Esophagus squamous epithelium (tissue), 5 donors: ENCODE measurements around the gene KLF16. TPM values are rescaled to one million over a fixed set of nuclear protein-coding genes. Genes with fewer than 3 reads are reported as not detected.

Experiments
- DNase-seq: peaks from one replicate; lab custom pipeline; 2025; lab: John Stamatoyannopoulos, UW
- H3K27ac ChIP-seq, 4 donors: fragments of 200-600 bp; sonication (generic); one replicate each; pipeline ENCODE4 v1.5.1; 2016 to 2019; ENCODE audit warnings: mild to moderate bottlenecking in 1 of 4
- H3K27me3 ChIP-seq, 4 donors: fragments of 200-600 bp; sonication (generic); 1 replicate in 3 of 4; 2 replicates in 1 of 4; pipeline versions ENCODE4 v1.5.1 to v1.6.0; 2017 to 2021; ENCODE audit warnings: antibody characterized with exemption in 1 of 4
- H3K36me3 ChIP-seq, 3 donors: fragments of 200-600 bp; sonication (generic); one replicate each; pipeline ENCODE4 v1.5.1; 2016 to 2019
- H3K4me1 ChIP-seq, 3 donors: fragments of 200-600 bp; sonication (generic); one replicate each; pipeline ENCODE4 v1.5.1; 2017 to 2019
- H3K4me3 ChIP-seq, 4 donors: fragments of 200-600 bp; sonication (generic); 1 replicate in 3 of 4; 2 replicates in 1 of 4; pipeline ENCODE4 v1.5.1; 2016 to 2019; ENCODE audit warnings: mild to moderate bottlenecking in 2 of 4, moderate library complexity in 1 of 4
- H3K9me3 ChIP-seq, 3 donors: fragments of 200-600 bp; sonication (generic); one replicate each; pipeline ENCODE4 v1.5.1; 2016 to 2019
- POLR2A ChIP-seq, 4 donors: fragments of 450-650 bp; IDR thresholded peaks; one replicate each; pipeline ENCODE4 v1.6.1; 2017; ENCODE audit warnings: antibody characterized with exemption in 4 of 4, mild to moderate bottlenecking in 4 of 4, moderate library complexity in 3 of 4
- WGBS, 2 donors: methylation state at CpG; one replicate each; pipeline ENCODE4 v1.1.5; 2018; 5-methylcytosine and 5-hydroxymethylcytosine counted together
- intact Hi-C: fragments of 100-400 bp; cut with DNase I; formaldehyde crosslinking; loops from one replicate; pipeline ENCODE4 v1.15.0; 2022
- total RNA-seq, 4 donors: library from RNA; depleted of rRNA; stranded (reverse); fragments of >200 nt; gene quantifications; one replicate each; pipeline ENCODE4 v1.1.0, GENCODE V29; 2016
- TF ChIP-seq, protein P1 (sequence below), 6 experiments: fragments of 450-650 bp in 4 of 6; fragments of 200-600 bp in 2 of 6; sonication (generic) in 2 of 6; IDR thresholded peaks; one replicate each; pipeline ENCODE4 v1.5.1; 2016 to 2019; ENCODE audit warnings: antibody characterized with exemption in 6 of 6, mild to moderate bottlenecking in 4 of 6, moderate library complexity in 4 of 6
- donor health status: DM: yes; HTN: yes; CAD: no.

The KLF16 gene
- total RNA-seq, 4 donors from 2014 or later = 8.3 to 13.5 (median 9.1) TPM

DNA sequence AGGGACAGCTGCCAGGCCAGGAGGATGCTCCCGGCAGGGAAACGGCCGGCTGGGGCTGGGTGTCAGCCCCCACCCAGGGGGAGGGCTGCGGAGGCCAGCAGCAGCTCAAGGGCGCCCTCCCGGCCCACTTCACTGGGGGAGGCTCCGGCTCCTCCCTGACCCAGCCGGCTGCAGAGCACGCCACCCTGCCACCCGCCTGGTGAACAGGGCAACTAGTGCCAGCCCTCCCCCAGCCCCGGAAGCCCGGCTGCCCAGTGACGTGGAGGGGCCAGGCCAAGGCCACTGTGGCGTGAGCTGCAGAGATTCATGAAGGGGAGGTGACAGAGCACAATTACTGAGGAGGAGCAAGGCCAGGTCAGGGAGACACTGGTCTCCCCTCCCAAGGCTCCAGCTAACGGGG is 29.8 kb downstream of the KLF16 start:
- peaks cover 0 to 53% (median 0%) of the 10 kb centered on the region in 3 donors for H3K36me3 ChIP-seq
- intact Hi-C loops = no loop called here
- no peak for TF ChIP-seq POLR2A (IDR thresholded peaks at IDR 0.05)
- TF ChIP-seq, protein P1, sequence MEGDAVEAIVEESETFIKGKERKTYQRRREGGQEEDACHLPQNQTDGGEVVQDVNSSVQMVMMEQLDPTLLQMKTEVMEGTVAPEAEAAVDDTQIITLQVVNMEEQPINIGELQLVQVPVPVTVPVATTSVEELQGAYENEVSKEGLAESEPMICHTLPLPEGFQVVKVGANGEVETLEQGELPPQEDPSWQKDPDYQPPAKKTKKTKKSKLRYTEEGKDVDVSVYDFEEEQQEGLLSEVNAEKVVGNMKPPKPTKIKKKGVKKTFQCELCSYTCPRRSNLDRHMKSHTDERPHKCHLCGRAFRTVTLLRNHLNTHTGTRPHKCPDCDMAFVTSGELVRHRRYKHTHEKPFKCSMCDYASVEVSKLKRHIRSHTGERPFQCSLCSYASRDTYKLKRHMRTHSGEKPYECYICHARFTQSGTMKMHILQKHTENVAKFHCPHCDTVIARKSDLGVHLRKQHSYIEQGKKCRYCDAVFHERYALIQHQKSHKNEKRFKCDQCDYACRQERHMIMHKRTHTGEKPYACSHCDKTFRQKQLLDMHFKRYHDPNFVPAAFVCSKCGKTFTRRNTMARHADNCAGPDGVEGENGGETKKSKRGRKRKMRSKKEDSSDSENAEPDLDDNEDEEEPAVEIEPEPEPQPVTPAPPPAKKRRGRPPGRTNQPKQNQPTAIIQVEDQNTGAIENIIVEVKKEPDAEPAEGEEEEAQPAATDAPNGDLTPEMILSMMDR (IDR thresholded peaks at IDR 0.05) = no peak
- no peak overlapping the region for H3K4me3 ChIP-seq
- H3K27me3 ChIP-seq = no peaks in the 10 kb centered on the region
- no peak for DNase-seq
- WGBS, 2 donors = no CpG with 5 or more reads among the region's 15 CpGs
- no peak overlapping the region for H3K27ac ChIP-seq
- H3K4me1 ChIP-seq = peaks cover 9 to 50% (median 9%) of the 10 kb centered on the region in 3 donors
- H3K9me3 ChIP-seq = no peaks in the 10 kb centered on the region

DNA sequence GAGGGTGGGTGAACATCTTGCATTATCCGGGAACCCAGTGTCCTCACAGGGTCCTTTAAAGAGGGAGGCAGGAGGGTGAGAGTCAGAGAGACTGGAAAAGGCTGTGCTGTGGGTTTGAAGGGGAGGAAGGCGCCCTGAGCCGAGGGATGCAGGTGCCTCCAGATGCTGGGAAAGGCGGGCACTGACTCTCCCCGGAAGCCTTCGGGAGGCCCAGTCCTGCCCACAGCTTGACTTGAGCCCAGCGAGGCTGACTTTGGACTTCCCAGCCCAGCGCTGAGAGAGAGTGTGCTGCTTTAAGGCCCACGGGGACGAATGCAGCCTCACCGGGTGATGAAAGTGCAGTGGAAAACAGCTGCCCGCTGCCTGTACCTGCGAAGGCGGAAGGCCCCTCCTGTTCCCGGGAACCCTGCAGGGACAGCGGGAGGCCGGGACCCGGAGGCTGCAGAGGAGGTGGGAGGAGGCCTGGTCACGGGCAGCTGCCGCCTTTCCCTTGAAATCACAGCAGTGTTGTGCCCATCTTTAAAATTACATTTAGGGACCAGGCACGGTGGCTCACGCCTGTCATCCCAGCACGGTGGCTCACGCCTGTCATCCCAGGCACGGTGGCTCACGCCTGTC is 31.2 kb downstream of the KLF16 start:
- WGBS, 2 donors = 73 to 87% methylated on average over 9 to 15 of the region's 26 CpGs
- no peak overlapping the region for H3K27ac ChIP-seq
- H3K36me3 ChIP-seq = peaks cover 0 to 63% (median 11%) of the 10 kb centered on the region in 3 donors

DNA sequence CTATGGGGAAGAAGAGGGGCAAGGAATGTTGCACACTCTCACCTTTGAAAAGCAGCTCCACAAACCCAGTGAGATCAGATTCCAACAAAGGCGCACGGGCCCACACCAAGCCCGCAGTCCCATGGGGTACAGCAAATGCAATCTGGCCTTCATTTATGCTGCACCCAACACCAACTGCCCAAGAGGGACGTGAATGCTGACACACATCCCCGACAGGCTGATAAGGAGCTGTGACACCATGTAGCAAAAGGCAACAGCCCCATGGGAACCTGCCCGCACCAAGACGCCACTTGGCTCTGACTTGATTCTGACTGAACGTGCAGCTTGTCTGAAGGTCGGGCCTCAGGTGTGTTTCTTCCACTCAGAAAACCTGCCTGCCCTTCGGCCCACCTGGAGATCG is 32.4 kb downstream of the KLF16 start:
- no peaks in the 10 kb centered on the region for H3K9me3 ChIP-seq
- intact Hi-C loops = no loop called here
- H3K27me3 ChIP-seq = no peaks in the 10 kb centered on the region
- TF ChIP-seq POLR2A (IDR thresholded peaks at IDR 0.05) = no peak
- TF ChIP-seq, protein P1 (IDR thresholded peaks at IDR 0.05) = no peak
- WGBS, 2 donors = 85 to 94% methylated on average over 7 to 11 of the region's 11 CpGs
- peaks cover 0 to 34% (median 4%) of the 10 kb centered on the region in 3 donors for H3K4me1 ChIP-seq
- no peak overlapping the region for H3K27ac ChIP-seq
- H3K4me3 ChIP-seq = no peak overlapping the region
- peaks cover 5 to 75% (median 11%) of the 10 kb centered on the region in 3 donors for H3K36me3 ChIP-seq
- DNase-seq = no peak

More for the DNA sequence above, 31.2 kb downstream of the KLF16 start:
- intact Hi-C loops = no loop called here
- TF ChIP-seq POLR2A (IDR thresholded peaks at IDR 0.05) = no peak
- TF ChIP-seq, protein P1 (IDR thresholded peaks at IDR 0.05) = no peak
- Histone ChIP-seq H3K4me1 (peaks cover 0 to 36% (median 0%) of the 10 kb centered on the region in 3 donors), H3K27me3 (no peaks in the 10 kb centered on the region), H3K4me3 (no peak overlapping the region), H3K9me3 (no peaks in the 10 kb centered on the region)
- DNase-seq = no peak

DNA sequence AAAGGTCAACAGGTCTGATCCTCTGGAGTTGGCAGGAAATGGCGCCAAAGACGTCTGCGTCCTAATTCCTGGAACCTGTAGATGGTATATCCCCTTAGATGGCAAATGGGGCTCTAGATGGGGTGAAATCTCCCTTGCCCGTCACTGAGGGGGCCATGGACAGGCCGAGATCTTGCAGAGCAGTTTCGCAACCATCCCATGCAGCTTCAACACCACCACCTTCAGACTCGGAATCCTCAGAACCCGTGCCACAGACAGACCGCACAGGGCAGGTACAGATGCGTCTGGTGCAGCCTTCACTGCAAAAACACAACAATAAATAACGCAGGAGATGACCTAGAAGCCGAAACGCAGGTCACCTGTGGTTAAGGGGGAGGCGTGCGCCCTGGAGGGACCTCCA is 32.8 kb downstream of the KLF16 start:
- peaks cover 0 to 33% (median 7%) of the 10 kb centered on the region in 3 donors for H3K4me1 ChIP-seq
- peaks cover 5 to 79% (median 11%) of the 10 kb centered on the region in 3 donors for H3K36me3 ChIP-seq
- TF ChIP-seq, protein P1 (IDR thresholded peaks at IDR 0.05) = no peak
- TF ChIP-seq POLR2A (IDR thresholded peaks at IDR 0.05) = no peak
- no peaks in the 10 kb centered on the region for H3K27me3 ChIP-seq
- 81 to 83% methylated on average over 15 of the region's 15 CpGs for WGBS, 2 donors
- H3K4me3 ChIP-seq = no peak overlapping the region
- intact Hi-C loops = no loop called here
- H3K9me3 ChIP-seq = no peaks in the 10 kb centered on the region
- H3K27ac ChIP-seq = no peak overlapping the region
- DNase-seq = no peak

DNA sequence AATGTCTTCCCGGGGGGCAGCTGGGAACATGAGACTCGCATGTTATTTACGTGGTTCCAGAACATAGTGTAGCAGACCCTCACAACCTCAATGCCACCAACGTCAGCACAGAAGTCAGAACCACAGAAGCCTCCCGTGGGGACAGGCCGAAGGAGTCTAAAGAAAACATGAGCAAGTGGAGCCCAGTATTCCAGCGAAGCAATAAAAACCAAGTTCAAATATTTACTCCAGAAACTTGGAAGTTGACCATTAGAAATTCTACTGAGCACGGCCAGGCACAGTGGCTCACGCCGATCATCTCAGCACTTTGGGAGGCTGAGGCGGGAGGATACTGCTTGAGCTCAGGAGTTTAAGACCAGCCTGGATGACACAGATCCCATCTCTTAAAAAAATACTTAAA is 33.4 kb downstream of the KLF16 start:
- Histone ChIP-seq H3K27me3 (no peaks in the 10 kb centered on the region), H3K4me3 (no peak overlapping the region), H3K27ac (no peak overlapping the region), H3K4me1 (peaks cover 0 to 27% (median 7%) of the 10 kb centered on the region in 3 donors), H3K36me3 (peaks cover 5 to 84% (median 11%) of the 10 kb centered on the region in 3 donors), H3K9me3 (no peaks in the 10 kb centered on the region)
- WGBS, 2 donors = 89 to 94% methylated on average over 11 of the region's 11 CpGs
- intact Hi-C loops = no loop called here
- DNase-seq = no peak
- TF ChIP-seq POLR2A (IDR thresholded peaks at IDR 0.05) = no peak
- TF ChIP-seq, protein P1 (IDR thresholded peaks at IDR 0.05) = no peak
